GM18505 (cell line): ENCODE data around the gene JMJD6.
"Not testable (repeated sequence)": the region's sequence is repeated elsewhere in the genome, so short reads cannot be mapped to it uniquely, and the experiment has no call there.

Experiments used
- ATAC-seq: cut with Tn5 transposase; IDR thresholded peaks from one replicate; pipeline ENCODE4 v1.9.1; 2021; ENCODE audit not compliant: unreplicated experiment
- POLR2A ChIP-seq: IDR thresholded peaks from 4 replicates; pipeline ENCODE4 v1.6.1; 2011; ENCODE audit warnings: borderline replicate concordance; ENCODE audit not compliant: insufficient read depth, insufficient read length; ENCODE audit errors: extremely low read depth

The JMJD6 gene

GRCh38 chr17:76726231-76726775, at the start of gene JMJD6:
Gene JMJD6 (minus strand): TSS chr17:76726606. CDS start chr17:76726475, 131 bp downstream.
- ATAC-seq, result peak; percentile 56
- TF ChIP-seq POLR2A, result peak; percentile 78

- TF ChIP-seq POLR2A, result no peak
- ATAC-seq, result no peak
Observed at GRCh38 chr17:76775021-76775600, 48.7 kb upstream of the JMJD6 start.

GRCh38 chr17:76772842-76773525, 46.6 kb upstream of the JMJD6 start:
- TF ChIP-seq POLR2A, result no peak
- ATAC-seq, result no peak

GRCh38 chr17:76758570-76758969, 32.2 kb upstream of the JMJD6 start:
- TF ChIP-seq POLR2A, result no peak
- ATAC-seq, result no peak

- no peak for ATAC-seq
- no peak for TF ChIP-seq POLR2A
Observed at GRCh38 chr17:76757256-76757655, 30.9 kb upstream of the JMJD6 start.

- no peak for TF ChIP-seq POLR2A
- ATAC-seq, result no peak
Observed at GRCh38 chr17:76755285-76755684, 28.9 kb upstream of the JMJD6 start.

GRCh38 chr17:76753061-76753961, 26.9 kb upstream of the JMJD6 start:
- no peak for ATAC-seq
- no peak for TF ChIP-seq POLR2A

- no peak for ATAC-seq
Observed at GRCh38 chr17:76752006-76752405, 25.6 kb upstream of the JMJD6 start.

GRCh38 chr17:76751416-76751993, 25.1 kb upstream of the JMJD6 start:
- TF ChIP-seq POLR2A, result no peak
- ATAC-seq, result no peak

More at GRCh38 chr17:76752006-76752405, 25.6 kb upstream of the JMJD6 start:
- no peak for TF ChIP-seq POLR2A

GRCh38 chr17:76748657-76749056, 22.3 kb upstream of the JMJD6 start:
- no peak for TF ChIP-seq POLR2A
- ATAC-seq, result no peak

- TF ChIP-seq POLR2A, result no peak
- no peak for ATAC-seq
Observed at GRCh38 chr17:76747716-76748363, 21.4 kb upstream of the JMJD6 start.

GRCh38 chr17:76745785-76746184, 19.4 kb upstream of the JMJD6 start:
- not testable (repeated sequence) for ATAC-seq

GRCh38 chr17:76744747-76745146, 18.3 kb upstream of the JMJD6 start:
- ATAC-seq, result no peak
- TF ChIP-seq POLR2A, result no peak
